Measurements from ENCODE around the gene PCK1. TPM values are rescaled to one million over a fixed set of nuclear protein-coding genes. Genes with fewer than 3 reads are reported as not detected.

PCK1 gene
- polyA plus RNA-seq, 1 donor = 17.2 TPM

DNA sequence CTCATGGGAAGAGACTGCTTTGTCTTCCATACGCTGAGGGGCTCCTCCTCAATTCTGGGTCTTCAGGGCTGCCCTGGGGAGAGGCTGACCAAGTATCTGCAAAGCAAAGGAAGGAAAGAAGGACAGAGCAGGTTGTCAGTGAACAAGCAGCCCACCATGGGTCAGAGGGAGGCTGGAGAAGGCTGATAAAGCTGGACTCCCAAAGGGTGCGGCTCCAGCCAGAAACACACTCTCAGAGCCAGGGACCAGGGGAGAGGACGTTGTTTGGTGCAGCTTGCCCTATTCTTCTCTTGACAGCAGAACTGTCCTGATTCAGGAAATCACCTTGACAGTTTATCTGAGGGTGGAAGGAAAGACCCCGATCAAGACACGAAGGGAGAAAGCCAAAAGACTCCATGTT lies 25.6 kb upstream of the PCK1 start:
- DNase-seq = no peak

GRCh38 chr20:57536120-57536708 lies 24.7 kb upstream of the PCK1 start:
- no peak for DNase-seq

DNA sequence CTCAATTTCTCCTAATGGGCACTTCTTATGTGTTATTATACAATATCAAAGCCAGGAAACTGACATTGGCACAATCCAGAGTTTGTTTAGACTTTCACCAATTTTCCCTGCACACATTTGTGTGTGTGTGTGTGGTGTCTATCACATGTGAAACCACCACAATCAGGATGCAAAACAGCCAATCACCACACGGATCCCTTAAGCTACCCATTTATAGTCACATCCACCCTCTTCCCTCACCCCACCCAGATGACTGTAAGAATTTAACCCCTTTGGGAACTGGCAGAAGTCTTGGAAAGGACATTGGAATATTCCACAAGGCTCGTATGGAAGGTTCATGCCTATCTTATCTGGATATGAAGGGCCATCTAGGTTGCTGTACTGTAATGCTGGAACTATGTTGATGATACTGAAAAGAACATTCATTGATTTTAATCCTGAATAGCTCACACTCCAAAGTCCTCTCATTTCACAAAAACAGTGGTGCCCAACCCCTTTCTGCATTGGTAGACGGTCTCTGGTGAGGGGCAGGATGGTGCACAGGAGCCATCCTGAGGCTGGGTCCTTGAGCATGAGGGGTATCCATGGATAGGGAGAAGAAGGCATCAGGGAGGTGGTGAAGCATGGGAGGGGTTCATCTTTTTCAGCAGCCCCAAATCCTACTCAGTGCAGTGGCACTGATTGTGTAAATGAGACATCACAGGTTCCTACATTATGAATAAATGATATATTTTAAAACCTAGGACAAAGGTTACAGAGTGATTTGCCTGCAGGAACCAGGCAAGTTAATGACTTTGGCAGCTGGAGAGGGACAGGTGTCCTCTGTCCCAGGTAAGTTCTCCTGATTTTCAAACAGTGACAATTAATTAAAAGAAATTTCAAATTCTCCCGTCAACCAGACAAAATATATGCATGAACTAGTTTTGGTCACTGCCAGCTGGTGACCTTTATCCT lies 23.9 kb upstream of the PCK1 start:
- DNase-seq = no peak

DNA sequence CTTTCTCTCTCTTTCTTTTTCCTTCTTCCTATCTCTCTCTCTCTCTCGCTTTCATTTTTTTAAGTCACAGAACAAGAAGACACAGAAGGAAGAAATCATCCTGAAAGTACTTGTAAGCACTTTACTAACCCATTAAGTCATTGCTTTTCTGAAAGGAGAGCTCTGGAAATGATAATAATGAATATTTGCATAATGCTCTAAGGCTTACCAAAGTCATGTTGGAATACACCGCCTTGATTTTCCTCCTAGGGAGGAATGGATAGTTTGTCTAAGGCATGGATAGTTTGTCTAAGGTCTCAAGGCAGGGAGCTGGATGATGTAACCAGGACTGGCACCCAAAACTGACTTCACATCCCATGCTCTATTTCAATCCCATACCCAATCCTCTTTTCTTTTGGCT lies 23.1 kb upstream of the PCK1 start:
- no peak for DNase-seq

DNA sequence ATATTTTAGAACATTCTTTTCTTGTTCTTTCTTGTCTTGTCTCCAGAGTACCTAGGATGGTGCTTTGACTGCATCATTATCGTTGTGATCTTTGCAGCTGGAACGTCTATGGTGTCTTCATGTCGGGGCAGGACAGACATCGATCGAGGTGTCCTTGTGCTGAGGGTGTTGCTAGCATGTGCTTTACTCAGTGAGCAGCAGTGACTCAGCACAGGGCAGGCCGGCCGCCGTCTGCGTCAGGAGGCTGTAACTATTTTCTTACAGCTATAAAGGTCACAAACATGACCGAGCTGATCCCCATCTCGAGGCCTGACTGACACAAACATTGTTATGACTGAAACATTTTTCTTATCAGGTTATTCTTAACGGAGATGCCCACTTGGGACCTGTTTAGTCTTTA lies 21.0 kb upstream of the PCK1 start:
- DNase-seq = no peak

DNA sequence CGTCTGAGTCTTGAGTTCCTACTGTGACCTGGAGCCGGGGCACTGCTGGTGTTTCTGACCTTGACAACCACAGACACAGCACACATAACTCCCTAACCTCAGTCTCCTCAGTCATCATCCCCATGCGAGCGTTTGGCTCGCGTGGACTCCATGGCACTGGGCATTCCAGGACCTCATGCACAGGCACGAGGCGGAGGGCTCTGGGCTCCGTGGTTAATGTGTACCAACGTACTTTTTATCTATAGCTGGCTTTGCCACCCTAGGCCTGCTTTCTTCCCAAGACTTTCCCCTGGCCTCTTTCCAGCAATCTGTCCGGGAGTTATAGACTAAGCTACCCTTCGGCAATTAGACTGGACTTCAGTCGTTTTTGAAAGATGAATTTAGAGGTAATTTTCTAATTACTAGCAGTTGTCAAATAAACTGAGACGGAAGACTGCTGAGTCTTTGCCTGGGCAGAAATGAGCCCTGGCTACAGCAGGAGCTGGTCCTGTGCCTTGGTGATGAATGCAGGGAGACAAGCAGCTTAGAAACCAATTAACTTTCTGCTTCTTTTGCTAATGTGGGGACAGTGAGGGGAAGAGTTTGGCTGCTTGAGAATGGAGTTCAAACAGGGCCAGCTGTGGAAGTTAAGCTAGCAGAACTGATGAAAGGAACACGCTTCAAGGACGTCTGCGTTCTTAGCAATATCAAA lies 19.9 kb upstream of the PCK1 start:
- no peak for DNase-seq

GRCh38 chr20:57543754-57544153 lies 17.2 kb upstream of the PCK1 start:
- no peak for DNase-seq

- DNase-seq = no peak
Measured at GRCh38 chr20:57544838-57545564, 15.9 kb upstream of the PCK1 start.

DNA sequence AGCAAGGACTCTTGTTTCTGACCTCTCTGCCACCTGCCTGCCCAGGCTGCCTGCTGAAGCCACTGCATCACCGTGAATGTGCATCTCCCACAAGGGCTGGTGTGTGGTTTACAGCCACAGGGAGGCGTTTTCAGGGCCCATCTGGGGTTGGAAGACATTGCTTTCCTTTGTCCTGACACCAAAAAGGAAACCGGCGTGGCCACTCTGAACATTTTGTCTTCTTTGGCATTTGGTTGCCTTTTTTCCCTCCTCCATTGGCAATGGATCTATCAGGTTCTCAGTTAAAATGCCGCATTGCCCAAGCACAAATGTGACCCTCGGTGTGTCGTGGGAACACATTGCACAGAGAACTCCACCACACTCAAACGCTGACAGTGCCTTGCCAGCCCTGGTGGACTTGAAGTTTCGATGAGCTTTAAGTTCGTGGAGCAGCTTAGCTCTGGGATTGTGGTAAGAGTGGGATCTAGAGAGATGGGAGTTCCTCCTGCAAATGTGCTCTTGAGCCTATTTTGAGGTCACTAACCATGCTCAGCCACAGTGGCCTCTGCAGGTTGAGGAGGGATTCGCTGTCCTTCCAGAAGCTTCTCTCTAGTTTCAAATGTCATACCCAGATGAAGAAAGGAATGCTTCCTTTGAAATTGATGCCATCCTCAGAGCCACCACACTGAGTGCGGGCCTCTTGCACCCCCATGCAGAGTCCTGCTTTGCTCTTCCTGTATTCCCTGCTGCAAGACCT lies 14.8 kb upstream of the PCK1 start:
- DNase-seq = no peak

- no peak for DNase-seq
Measured at GRCh38 chr20:57546956-57547649, 13.8 kb upstream of the PCK1 start.

DNA sequence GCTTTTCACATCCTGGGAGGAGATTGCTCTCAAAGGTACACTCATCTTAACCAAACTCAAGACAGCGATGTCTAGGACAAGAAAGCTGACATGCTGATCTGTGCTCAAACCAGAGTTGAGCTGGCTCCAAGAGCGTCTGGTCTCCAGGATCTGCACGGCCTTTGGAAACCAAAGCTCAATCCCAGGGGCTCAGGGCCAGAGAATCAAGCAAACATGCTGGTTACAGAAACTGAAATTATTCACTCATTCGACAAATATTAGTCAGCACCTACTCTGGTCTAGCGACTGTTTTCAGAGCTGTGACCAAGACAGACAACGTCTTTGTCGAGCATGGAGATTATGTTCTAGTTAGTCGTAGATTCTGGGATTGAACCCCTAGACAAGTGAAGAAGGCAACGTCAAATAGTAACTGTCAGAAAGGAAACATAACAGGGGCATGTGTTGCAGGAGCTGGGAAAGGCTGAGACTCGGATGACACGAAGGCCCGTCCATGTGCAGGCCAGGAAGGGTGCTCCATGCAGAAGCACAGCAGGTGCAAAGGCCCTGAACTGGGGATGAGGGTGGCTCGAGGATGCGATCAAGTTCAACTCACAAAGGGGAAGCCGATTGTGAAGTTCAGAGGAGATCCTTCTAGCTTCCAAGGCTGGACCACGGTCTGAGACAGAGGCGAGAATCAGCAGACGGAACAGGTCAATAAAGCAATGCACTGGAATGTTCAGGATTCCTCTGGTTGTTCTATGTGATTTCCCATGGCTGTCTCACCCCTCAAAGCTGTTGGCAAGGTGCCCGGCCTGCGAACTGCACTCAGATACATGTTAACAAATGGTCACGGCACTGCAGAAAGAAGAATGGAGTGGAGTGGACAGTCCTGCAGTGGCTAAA lies 12.5 kb upstream of the PCK1 start:
- no peak for DNase-seq

DNA sequence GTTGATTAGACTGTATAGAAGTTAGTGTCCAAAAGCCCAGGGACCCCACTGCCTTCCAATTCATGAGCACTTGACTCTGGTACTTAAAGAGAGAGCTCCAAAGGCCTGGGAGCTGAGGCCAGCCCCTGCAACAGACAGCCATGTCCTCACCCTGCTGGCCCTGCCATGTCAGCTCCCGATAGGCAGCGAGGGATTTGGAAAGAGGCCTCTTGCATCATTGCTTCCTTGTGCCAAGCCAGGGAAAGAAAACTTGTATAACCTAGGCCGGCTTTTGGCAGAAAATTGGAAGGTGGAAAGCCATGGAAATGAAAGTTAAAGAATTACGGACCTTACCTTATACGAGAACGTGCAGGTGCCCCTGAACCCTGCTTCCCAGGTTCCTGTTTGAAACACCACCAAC lies 8.4 kb upstream of the PCK1 start:
- no peak for DNase-seq

GRCh38 chr20:57553376-57554018 lies 7.4 kb upstream of the PCK1 start:
- DNase-seq = no peak

DNA sequence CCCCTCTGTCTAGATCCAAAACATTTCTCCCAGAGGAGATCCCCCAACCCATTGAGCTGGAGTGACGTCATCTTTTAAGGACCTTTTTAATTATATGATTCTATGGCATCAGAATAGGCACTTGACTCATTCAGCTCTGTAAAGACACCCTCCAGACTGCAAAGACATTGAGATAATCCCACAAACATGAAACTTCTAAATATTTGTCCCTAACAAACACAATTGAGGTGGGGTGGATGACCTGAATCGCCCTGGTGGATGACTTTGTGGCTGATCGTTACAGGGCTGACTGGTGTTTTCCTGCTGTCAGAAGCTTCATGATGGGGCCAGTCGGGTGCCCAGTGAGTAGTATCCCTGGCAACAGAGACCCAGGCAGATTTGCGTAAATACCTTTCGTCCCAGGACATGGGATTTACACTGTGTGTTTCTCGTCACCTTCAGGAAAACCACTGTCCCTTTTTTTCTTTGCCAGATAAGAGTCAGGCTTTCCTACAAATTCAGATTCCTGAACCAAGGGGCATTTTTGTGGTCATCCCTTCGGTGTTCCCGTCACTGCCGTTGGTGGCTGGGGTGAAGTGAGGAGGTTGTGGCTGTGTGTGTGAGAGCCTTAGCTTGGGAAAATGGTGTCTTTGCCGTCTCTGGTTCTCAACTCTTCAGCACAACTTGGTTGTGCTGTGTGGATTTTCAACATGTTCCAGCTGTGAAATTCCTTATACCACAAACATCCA lies 5.3 kb upstream of the PCK1 start:
- no peak for DNase-seq

GRCh38 chr20:57556980-57557274 lies 4.0 kb upstream of the PCK1 start:
- no peak for DNase-seq

- DNase-seq = no peak
Measured at GRCh38 chr20:57557926-57558613, 2.8 kb upstream of the PCK1 start.

- no peak for DNase-seq
Measured at GRCh38 chr20:57558614-57559288, 2.2 kb upstream of the PCK1 start.

GRCh38 chr20:57559289-57559634 lies 1.6 kb upstream of the PCK1 start:
- no peak for DNase-seq
